DMS114 treated with DMSO at 0.1 percent for 48 hours (cell line): ENCODE measurements around the gene KIF25.
"Not testable (repeated sequence)": the region's sequence is repeated elsewhere in the genome, so short reads cannot be mapped to it uniquely, and the experiment has no call there.

Source experiments
- DNase-seq: peaks from one replicate; lab custom pipeline; 2025; ENCODE audit not compliant: unreplicated experiment; lab: John Stamatoyannopoulos, UW

The KIF25 gene

DNA sequence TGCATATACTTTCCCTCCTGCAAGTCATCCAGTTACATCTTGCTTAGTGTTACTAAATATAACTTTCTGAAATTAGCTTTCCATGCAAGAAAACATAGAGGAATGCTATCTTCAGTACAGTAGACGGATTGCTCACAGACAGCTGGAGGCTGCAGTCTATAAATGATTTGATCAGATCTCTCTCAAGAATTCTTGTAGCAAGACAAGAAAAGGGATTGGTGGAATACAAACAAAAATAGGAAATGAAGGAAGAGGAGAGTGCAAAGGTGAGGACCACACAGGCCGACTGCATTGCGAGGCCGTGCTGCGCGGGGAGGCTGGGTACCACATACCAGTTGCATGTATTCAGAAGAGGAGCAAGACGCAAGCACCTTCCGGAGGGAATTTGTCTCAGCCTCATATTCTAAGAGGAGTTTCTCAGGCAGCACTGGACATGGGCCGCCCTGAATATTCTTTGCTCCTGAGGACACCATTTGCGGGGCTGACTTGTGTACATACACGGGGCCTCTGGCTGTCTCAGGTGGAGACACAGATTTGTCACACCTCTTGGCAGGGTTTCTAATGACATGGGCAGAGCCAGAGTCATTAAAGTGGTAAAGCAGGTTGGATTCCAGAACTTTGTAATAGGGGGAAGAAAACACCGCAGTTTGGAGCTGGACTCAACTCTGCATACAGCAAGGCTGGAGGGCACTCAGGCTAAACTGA lies 22.7 kb upstream of the KIF25 start:
- DNase-seq, result no peak

DNA sequence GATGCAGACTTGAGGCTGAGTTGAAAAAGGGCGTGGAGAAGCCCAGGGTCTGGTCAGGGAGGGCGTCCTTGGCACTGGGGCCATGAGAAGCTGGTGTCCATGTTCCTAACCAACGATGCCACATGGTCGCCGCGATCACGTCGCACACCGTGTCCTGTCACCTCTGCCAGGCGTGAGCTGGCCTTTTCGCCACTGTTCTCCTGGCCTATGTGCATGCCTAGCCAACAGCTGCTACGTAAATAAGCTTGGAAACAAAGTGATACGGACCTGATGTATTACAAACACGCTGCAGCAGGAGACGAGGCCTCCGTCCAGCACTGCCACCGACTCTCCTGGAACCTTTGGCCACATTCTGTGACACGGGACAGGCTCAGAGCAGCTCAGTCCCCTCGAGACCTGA lies 22.0 kb upstream of the KIF25 start:
- DNase-seq, result no peak

DNA sequence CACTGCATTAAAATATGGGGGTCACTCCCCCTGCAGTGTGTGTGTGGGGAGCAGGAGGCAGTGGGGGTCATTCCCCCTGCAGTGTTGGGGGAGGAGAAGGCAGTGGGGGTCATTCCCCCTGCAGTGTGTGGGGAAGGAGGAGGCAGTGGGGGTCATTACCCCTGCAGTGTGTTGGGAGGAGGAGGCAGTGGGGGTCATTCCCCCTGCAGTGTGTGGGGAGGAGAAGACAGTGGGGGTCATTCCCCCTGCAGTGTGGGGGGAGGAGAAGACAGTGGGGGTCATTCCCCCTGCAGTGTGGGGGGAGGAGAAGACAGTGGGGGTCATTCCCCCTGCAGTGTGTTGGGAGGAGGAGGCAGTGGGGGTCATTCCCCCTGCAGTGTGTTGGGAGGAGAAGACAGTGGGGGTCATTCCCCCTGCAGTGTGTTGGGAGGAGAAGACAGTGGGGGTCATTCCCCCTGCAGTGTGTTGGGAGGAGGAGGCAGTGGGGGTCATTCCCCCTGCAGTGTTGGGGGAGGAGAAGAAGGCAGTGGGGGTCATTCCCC lies 21.3 kb upstream of the KIF25 start:
- not testable (repeated sequence) for DNase-seq

DNA sequence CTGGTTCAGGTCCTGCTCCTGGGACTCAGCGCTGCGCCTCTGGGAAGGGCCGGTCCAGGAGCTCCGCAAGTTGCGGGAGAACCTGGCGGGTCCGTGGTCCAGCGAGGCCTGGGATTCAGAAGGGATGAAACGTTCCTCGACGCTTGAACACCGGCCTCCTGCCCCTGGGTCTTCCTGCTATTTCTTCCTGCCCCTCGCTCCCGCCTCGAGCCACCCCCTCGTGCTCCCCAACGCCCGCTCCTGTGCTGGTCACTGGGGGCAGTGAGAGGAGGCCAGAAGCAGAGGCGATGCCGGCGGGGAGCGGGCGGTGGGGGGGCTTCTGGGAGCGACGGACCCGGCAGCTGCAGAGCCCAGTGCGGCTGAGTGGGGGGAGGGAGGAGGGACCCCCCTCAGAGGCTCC lies 20.8 kb upstream of the KIF25 start:
- DNase-seq, result no peak

DNA sequence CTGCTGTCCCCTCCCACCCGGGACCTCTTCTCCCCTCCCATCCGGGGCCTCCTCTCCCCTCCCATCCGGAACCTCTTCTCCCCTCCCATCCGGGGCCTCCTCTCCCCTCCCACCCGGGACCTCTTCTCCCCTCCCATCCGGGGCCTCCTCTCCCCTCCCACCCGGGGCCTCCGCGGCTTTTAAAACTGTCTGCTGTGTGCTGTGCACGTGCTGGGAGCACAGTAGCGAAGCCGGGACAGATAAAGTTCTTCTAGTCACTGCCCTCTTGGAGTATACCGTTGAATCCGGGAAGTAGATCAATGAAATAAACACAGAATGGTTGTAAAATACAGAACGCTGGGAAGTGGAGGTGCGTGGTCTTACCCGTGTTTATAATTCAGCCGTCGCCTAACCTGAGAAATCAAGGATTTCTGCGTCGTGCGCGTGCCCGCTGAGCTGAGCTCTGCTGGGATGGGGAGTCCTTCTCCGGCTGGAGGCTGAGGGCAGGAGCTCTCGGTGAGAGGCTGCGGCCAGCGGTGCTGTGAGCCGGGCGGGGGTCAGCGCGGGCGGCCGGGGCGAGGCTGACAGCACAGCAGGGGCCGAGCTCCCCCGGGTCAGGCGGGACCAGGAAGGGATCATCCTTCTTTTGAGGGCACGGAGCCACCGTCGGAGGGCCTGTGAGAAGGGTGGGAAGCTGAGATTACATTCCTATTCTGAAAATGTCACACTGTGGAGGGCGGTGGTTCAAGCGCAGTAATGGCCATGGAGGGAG lies 19.6 kb upstream of the KIF25 start:
- no peak for DNase-seq

DNA sequence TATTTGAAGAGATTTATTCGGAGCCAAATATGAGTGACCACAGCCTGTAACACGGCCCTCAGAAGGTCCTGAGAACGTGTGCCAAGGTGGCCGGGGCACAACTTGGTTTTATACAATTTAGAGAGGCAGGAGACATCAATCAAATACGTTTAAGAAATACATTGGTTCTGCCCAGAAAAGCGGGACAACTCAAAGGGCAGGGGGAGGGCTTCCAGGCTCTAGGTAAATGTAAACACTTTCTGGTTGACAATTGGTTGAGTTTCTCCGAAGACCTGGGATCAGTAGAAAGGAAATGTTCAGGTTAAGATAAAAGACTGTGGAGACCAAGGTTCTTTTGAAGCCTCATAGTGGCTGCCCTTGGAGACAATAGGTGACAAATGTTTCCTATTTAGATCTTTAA lies 18.9 kb upstream of the KIF25 start:
- DNase-seq, result no peak

DNA sequence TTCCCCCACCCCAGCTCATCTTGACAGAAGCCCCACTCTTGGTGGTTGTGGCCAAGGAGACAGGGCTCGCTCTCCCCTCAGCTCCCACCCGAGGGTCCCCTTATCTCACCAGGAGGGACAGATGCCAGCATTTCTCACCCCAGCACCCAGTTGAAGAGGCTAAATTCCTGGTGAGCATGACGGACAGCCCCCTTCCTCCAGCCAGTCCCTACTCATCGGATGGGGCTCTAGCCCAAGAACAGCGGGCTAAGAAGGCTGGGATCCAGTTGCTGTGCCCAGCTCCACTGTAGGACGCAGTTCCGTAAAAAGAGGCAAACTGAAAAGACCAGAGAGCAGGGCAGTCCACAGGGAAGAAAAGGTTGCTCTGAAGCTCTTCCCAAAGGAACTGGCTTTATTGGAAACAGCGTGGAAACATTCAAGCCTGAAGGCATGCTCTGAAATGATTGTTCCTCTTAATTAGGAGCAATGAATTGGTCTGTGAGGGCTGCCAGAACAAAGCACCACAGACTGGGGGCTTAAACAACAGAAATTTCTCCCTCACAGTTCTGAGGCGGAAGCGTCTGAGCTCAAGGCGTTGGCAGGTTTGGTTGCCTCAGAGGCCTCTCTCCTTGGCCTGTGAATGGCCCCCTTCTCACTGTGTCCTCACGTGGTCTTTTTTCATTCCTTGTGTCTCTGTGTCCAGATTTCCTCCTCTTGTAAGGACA lies 17.9 kb upstream of the KIF25 start:
- DNase-seq, result no peak

DNA sequence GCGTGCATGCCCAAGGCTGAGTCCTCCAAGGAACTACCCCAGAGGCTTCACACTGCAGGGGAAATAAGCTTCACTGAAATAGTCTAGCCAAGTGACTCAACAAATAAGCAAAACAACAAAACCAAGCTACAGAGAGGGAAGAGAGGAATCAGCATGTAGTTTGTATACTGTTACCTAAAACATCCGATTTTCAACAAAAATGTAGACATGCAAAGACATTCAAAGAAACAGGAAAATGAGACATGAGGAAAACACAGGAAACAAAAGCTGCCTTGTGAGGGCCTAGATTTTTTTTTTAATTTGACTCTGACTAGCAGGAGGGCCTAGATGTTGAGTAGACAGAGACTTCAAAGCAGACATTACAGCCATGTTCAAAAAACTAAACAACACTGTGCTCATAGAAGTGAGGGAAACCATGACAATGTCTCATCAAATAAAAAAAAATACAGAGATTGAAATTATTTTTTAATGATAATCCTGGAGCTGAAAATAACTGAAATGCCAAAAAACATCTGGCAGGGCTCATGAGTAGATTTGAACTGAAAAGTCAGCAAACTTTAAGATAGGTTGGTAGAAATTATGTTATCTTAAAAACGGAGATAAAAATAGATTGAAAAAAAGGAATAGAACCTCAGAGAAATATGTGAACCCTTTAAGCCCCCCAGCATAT lies 16.4 kb upstream of the KIF25 start:
- DNase-seq, result no peak

DNA sequence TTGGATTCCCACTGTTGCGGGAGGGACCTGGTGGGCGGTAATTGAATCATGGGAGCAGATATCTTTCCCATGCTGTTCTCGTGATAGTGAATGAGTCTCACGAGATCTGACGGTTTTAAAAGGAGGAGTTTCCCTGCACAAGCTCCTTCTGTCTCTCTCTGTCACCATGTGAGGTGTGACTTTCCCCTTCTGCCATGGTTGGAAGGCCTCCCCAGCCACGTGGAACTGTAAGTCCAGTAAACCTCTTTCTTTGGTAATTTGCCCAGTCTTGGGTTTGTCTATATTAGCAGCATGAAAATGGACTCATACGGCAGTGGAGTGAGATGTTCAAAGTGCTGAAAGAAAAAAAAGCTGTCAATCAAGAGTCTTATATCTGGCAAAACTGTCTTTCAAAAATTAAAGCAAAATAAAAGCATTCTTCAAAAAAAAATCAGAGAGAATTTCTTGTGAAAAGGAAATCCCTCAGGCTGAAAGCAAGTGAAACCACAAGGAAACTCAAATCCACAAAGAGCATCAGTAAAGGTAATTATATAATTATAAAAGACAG lies 15.5 kb upstream of the KIF25 start:
- no peak for DNase-seq

DNA sequence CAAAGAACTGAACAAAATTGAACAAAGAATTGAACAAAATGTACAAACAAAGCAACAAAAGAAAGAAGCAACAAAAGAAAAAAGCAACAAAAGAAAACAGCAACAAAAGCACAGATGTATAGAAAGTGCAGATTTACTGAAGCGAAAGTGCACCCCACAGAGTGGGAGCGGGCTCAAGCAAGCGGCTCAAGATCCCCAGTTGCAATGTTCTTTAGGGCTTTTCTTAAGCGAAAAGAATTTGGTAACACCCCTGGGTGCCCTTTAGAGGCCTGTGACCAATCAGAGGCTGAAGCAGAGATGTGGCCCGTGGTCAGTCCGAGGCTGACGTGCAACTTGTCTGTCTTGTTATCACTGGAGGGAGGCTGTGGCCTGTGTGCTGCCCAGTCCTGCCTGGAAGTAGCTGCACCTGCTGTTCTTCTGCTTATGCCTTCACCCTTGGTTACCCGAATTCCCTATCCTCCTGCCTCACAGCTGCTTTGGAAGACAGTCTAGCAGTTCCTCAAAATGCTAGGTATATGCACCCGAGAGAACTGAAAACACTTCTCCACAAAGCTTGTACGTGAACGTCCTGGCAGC lies 13.2 kb upstream of the KIF25 start:
- DNase-seq, result no peak

DNA sequence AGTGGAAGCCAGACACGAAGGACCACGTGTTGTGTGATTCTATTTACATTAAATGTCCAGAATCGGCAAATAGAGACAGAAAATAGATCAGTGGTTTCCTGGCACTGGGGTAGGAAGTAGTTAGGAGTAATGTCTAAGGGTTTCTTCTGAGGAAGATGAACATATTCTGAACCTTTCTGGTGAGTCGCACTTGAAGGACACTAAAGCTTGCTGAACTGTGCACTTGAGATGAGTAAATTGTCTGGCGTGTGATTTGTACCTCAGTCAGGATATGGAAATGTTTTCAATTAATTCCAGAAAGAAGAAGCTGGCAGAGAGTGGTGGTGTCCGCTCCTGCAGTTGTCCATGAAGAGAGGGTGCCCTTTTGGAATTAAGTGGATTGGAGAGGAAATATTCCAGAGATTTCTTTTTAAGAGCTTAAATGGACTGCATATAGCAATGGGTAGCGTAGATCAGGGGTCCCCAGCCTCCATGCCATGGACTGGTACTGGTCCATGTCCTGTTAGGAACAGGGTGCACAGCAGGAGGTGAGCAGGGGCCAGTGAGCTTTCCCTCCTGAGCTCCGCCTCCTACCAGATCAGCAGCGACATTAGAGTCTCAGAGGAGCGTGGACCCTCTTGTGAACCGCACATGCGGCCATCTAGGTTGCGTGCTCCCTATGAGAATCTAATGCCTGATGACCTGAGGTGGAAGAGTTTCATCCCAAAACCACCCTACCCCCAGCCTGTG lies 12.4 kb upstream of the KIF25 start:
- no peak for DNase-seq

DNA sequence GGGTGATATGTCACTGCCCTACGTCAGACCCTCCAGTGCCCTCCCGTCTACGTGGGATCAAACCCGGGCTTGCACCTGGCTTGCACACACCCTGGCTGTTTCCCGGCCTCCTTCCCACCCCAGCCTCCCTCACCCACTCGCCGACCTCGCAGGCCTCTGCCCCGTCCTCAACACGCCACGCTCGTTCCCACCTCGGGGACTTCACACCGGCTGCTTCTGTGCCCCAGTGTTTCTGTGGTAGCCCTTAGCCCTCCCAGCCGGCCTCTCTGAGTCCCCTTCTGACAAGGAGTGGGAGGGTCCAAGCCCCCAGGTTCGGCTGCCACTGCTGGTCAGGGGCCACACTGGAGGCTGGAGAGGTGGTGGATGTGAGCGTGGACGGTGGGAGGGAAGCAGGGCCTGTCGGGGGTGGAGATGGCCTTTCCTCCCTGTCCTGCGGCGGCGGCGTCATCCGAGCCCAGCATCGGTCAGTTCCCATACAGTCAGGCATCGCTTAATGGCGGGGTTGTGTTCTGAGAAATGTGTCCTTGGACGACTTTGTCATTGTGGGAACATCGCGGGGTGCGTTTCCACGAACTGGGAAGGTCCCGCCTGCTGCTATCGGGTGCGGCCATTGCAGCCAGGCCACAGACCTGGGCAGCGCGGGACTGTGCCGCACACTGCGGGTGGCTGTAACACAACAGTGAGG lies 11.4 kb upstream of the KIF25 start:
- no peak for DNase-seq

DNA sequence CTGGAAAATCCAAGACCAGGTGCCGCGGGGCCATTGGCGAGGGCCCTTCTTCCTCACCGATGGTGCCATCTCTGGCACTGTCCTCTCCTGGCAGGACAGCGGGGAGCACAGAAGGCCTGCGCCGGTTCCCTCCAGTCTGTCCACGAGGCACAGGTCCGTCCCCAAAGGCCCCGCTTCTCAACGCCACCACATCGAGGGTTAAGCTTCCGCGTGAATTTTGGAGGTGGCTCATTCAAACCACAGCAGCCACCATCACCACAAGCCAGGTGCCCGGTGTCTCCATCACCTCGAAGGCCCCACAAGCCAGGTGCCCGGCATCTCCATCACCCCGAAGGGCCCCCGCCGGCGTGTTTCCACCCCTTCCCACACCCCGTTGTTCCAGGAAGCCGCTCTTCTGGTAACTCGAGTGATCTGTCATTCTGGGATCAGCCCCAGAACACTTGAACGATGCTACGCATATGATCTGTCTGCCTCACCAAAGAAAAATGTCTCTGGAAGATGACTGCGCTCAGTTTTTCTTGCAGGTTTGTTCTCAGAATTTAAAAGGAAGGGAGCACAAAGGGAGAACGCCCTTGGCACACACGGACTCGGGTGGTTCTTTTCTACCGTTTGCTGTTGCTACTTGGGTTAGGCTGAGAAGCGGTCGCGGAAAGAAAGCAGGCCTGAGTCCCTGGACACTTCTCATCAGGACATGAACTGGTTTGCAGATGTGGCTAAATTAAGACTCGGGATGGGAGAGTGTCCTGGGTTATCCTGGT lies 9.9 kb upstream of the KIF25 start:
- no peak for DNase-seq

DNA sequence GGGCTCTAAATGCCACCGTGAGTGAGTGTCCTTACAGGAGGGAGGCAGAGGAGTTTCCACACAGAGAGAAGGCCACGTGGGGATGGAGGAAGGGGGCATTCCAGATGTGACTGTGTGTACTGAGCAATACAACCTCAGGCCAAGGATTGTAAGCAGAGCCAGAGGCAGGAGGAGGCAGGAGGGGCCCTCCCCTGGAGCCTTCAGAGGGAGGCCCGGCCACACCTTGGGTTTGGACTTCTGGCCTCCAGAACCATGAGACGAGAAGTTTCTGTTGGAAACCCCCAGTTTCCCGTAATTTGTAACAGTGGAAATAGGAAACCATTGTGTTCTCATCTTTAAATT lies 9.3 kb upstream of the KIF25 start:
- no peak for DNase-seq

DNA sequence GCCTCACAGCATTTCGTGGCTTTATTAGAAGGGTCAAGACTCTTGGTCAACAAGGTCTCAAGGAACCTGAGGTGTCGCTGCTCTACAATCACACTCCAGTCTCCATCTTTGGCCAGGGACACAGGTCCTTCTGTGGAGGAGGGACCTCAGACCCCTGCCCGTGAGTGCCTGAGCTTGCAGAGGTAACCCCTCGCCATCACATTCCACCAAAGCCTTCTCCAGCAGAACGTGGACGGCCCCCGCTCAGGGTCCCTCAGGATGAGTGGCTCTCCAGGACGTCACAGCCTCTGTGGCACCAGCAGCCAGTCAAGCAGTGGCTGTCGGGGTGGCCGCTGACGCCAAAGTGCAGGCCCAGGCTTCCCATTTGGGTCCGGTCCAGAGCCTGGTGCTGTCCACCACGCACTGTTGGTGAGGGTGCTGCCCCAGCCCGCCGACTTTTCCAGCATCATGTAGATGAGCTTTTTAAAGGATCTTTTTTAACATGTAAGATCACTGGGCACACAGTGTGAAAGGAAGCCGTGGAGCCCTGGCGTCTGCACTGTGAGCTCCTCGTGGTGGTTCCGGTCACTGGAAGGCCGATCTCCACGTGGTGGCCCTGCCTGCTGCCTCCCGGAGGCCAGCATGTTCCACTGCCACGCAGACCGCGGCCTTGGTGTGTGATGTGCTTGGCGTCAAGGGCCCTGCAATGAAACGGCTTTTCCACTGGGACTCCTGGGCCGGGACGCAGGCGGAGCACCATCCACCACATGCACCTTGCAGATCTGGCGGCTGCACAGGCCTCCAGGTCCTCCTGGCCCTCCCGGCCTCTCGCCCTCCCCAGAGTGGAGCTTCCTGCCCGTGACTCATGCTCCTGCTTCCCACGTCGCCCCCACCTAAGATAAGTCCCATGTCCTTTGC lies 8.3 kb upstream of the KIF25 start:
- no peak for DNase-seq

DNA sequence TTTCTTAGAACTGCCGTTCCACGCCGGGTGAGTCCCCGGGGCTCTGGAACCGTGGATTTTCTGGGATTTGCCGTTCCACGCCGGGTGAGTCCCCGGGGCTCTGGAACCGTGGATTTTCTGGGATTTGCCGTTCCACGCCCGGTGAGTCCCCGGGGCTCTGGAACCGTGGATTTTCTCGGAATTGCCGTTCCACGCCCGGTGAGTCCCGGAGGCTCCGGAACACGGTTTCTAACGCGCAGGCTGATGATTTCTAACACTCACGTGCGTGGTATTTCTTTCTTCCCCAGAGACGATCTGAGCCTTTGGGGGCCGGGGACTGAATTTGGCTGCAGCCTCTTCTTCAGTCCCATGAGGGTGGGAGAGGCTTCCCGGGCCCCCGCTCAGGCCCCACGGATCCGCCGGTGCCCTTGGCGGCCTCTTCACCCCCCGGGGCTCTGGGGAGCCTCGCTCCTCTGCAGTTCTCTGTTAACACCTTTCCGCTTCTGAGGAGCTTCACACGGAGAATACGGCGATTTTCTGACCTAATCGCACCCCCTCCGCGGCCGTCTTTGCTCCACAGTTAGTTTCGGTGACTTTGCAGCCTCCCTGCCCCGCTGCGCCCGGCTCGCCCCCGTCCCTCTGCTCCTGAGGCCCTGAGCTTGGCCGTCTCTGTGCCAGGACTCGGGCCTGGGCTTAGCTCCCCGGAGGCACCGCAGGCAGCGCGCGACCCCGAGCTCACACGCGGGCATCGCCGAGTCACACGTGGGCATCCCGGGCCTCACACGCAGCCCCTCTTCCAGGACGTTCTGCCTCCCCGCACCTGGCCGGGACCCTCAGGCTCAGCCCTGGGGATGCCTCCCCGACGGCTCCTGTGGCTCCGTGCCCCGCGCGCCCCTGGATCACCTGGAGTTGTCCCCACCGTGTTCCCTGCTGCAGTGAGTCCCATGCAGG lies 7.2 kb upstream of the KIF25 start:
- no peak for DNase-seq

DNA sequence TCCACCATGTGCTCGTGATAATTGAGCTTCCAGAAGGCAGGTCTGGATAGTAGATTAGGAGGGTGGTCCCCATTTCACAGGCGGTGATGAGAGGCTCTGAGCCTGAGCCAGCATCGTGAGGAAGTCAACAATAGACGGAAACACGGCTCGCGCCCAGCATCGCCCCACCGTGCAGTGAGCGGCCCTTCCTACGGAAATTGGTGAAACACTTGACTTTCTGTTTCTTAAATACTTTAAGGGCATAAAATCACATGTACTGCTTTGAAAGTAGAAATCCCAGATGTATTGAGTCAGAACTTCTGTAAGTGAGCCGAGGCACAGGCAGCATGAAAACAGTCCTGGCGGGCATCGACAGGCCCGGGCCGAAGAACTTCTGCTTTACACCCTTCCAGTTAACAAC lies 4.3 kb upstream of the KIF25 start:
- DNase-seq, result no peak
